HepG2 (cell line): ENCODE measurements around the gene BACH1. TPM values are rescaled to one million over a fixed set of nuclear protein-coding genes. Genes with fewer than 3 reads are reported as not detected.
A peak's percentile ranks its signal among the peaks of the same experiment; 100 is the strongest.

Experiments
- ARNT2 ChIP-seq: sonication (generic); formaldehyde crosslinking; IDR thresholded peaks from 2 replicates; pipeline ENCODE4 v1.8.0; 2022; ENCODE audit warnings: mild to moderate bottlenecking, low read depth, missing genetic modification reagents, moderate library complexity
- GPN1 ChIP-seq: sonication (generic); formaldehyde crosslinking; IDR thresholded peaks from 2 replicates; pipeline ENCODE4 v1.5.1; 2020; ENCODE audit warnings: missing genetic modification reagents, borderline replicate concordance
- HES4 ChIP-seq: sonication (generic); formaldehyde crosslinking; IDR thresholded peaks from 2 replicates; pipeline ENCODE4 v1.9.0; 2021; ENCODE audit warnings: mild to moderate bottlenecking, missing genetic modification reagents, borderline replicate concordance
- HHEX ChIP-seq: IDR thresholded peaks from 2 replicates; pipeline ENCODE4 v1.6.1; 2016; ENCODE audit warnings: control low read depth
- HNF4G ChIP-seq, 2 experiments: sonication (generic) in 1 of 2; formaldehyde crosslinking in 1 of 2; IDR thresholded peaks; 2 replicates each; pipeline versions ENCODE4 v1.4.0 to v1.6.1; 2011 to 2020; ENCODE audit warnings: borderline replicate concordance in 2 of 2, low read depth in 2 of 2, mild to moderate bottlenecking in 2 of 2, low read length in 1 of 2, missing genetic modification reagents in 1 of 2, moderate library complexity in 1 of 2
- MED1 ChIP-seq: sonication (generic); formaldehyde crosslinking; IDR thresholded peaks from 2 replicates; pipeline ENCODE4 v1.4.0; 2020; ENCODE audit warnings: missing genetic modification reagents
- MEIS2 ChIP-seq: sonication (generic); formaldehyde crosslinking; IDR thresholded peaks from 2 replicates; pipeline ENCODE4 v1.9.0; 2021; ENCODE audit warnings: mild to moderate bottlenecking, missing genetic modification reagents
- NAIF1 ChIP-seq: sonication (generic); formaldehyde crosslinking; IDR thresholded peaks from 2 replicates; pipeline ENCODE4 v1.5.0; 2020; ENCODE audit warnings: mild to moderate bottlenecking, missing genetic modification reagents, borderline replicate concordance
- NFE2L2 ChIP-seq: fragments of 150-350 bp; IDR thresholded peaks from 2 replicates; pipeline ENCODE4 v1.6.1; 2014; ENCODE audit warnings: low read length
- SMARCE1 ChIP-seq: fragments of 450-650 bp; IDR thresholded peaks from 2 replicates; pipeline ENCODE4 v1.6.1; 2017; ENCODE audit warnings: borderline replicate concordance
- SOX13 ChIP-seq, 3 experiments: fragments of 450-650 bp in 1 of 3; sonication (generic) in 1 of 3; formaldehyde crosslinking in 1 of 3; IDR thresholded peaks in 2 of 3; conservative IDR thresholded peaks in 1 of 3; 2 replicates each; pipeline versions ENCODE4 v1.5.0 to v1.6.1; 2016 to 2020; ENCODE audit warnings: antibody characterized with exemption in 1 of 3, mild to moderate bottlenecking in 1 of 3, missing compliant biosample characterization in 1 of 3, missing genetic modification reagents in 1 of 3, moderate library complexity in 1 of 3
- ZNF180 ChIP-seq: sonication (generic); formaldehyde crosslinking; IDR thresholded peaks from 2 replicates; pipeline ENCODE4 v1.4.0; 2020; ENCODE audit warnings: low read depth, missing genetic modification reagents, borderline replicate concordance
- ZNF235 ChIP-seq: sonication (generic); formaldehyde crosslinking; IDR thresholded peaks from 2 replicates; pipeline ENCODE4 v1.8.1; 2023; ENCODE audit warnings: mild to moderate bottlenecking, missing genetic modification reagents, borderline replicate concordance
- ZNF253 ChIP-seq: sonication (generic); formaldehyde crosslinking; IDR thresholded peaks from 2 replicates; pipeline ENCODE4 v1.8.0; 2022; ENCODE audit warnings: mild to moderate bottlenecking, missing genetic modification reagents, borderline replicate concordance
- ZNF569 ChIP-seq: sonication (generic); formaldehyde crosslinking; IDR thresholded peaks from 2 replicates; pipeline ENCODE4 v1.5.0; 2020; ENCODE audit warnings: mild to moderate bottlenecking, missing genetic modification reagents, moderate library complexity, borderline replicate concordance
- ZNF781 ChIP-seq: sonication (generic); formaldehyde crosslinking; IDR thresholded peaks from 2 replicates; pipeline ENCODE4 v1.5.1; 2020; ENCODE audit warnings: borderline replicate concordance, mild to moderate bottlenecking, missing genetic modification reagents; ENCODE audit errors: not compliant biosample characterization
- polyA plus RNA-seq, 8 experiments: library from polyadenylated mRNA; depleted of rRNA in 3 of 8; stranded (reverse) in 7 of 8; unstranded in 1 of 8; fragments of >200 nt; fragmentation: Illumina TruSeq in 4 of 8; extraction: Trizol in 4 of 8; gene quantifications; 2 replicates each; pipeline versions ENCODE4 v1.2.1 to v1.2.3, GENCODE V29; 2011 to 2016; ENCODE audit warnings: low read depth in 4 of 8, missing spikeins in 1 of 8, mixed read lengths in 1 of 8; ENCODE audit not compliant: insufficient read depth in 1 of 8
- total RNA-seq, 5 experiments: library from RNA; depleted of rRNA; stranded (reverse); fragments of >200 nt; fragmentation: Illumina TruSeq; extraction: Trizol; gene quantifications; 2 replicates each; pipeline ENCODE4 v1.2.3, GENCODE V29; 2016; ENCODE audit warnings: low read depth in 1 of 5
- TF ChIP-seq, protein P1 (sequence below): fragments of 450-650 bp; IDR thresholded peaks from 2 replicates; pipeline ENCODE4 v1.6.1; 2017; ENCODE audit warnings: mild to moderate bottlenecking
- TF ChIP-seq, protein P2 (sequence below): IDR thresholded peaks from 2 replicates; pipeline ENCODE4 v1.6.1; 2012; ENCODE audit warnings: low read length, improper control_type of control experiment
- TF ChIP-seq, protein P3 (sequence below): sonication (generic); formaldehyde crosslinking; IDR thresholded peaks from 2 replicates; pipeline ENCODE4 v1.4.0; 2020; ENCODE audit warnings: missing genetic modification reagents

The BACH1 gene
- total and polyA plus RNA-seq, 2 of the 13 experiments (the other 11 are each of a cell fraction or from before 2014, with no cell fraction given): 16.5 to 51.7 TPM

- no peak; the same call in 1 of the 2 replicates for TF ChIP-seq HES4 (CRISPR knock-in tag)
- no peak for TF ChIP-seq ZNF253 (CRISPR knock-in tag)
- TF ChIP-seq ZNF781 (CRISPR knock-in tag): no peak
- peak; percentile 68; the same call in 1 of the 2 replicates for TF ChIP-seq ARNT2 (CRISPR knock-in tag)
- TF ChIP-seq SOX13 (IDR thresholded peaks at IDR 0.05): peak; percentile 52; the same call in 1 of the 2 replicates
- TF ChIP-seq SOX13 (CRISPR knock-in tag; conservative IDR thresholded peaks at IDR 0.05 in 1 of 2, IDR thresholded peaks at IDR 0.05 in 1 of 2): peak in 1 of 2 experiments; percentile 87; a peak in 2 of 4 replicates
- no peak for TF ChIP-seq GPN1 (CRISPR knock-in tag)
- no peak for TF ChIP-seq SMARCE1
- TF ChIP-seq ZNF569 (CRISPR knock-in tag): no peak
- TF ChIP-seq, protein P1, sequence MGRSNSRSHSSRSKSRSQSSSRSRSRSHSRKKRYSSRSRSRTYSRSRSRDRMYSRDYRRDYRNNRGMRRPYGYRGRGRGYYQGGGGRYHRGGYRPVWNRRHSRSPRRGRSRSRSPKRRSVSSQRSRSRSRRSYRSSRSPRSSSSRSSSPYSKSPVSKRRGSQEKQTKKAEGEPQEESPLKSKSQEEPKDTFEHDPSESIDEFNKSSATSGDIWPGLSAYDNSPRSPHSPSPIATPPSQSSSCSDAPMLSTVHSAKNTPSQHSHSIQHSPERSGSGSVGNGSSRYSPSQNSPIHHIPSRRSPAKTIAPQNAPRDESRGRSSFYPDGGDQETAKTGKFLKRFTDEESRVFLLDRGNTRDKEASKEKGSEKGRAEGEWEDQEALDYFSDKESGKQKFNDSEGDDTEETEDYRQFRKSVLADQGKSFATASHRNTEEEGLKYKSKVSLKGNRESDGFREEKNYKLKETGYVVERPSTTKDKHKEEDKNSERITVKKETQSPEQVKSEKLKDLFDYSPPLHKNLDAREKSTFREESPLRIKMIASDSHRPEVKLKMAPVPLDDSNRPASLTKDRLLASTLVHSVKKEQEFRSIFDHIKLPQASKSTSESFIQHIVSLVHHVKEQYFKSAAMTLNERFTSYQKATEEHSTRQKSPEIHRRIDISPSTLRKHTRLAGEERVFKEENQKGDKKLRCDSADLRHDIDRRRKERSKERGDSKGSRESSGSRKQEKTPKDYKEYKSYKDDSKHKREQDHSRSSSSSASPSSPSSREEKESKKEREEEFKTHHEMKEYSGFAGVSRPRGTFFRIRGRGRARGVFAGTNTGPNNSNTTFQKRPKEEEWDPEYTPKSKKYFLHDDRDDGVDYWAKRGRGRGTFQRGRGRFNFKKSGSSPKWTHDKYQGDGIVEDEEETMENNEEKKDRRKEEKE: no peak
- no peak for TF ChIP-seq NFE2L2
- TF ChIP-seq, protein P2, sequence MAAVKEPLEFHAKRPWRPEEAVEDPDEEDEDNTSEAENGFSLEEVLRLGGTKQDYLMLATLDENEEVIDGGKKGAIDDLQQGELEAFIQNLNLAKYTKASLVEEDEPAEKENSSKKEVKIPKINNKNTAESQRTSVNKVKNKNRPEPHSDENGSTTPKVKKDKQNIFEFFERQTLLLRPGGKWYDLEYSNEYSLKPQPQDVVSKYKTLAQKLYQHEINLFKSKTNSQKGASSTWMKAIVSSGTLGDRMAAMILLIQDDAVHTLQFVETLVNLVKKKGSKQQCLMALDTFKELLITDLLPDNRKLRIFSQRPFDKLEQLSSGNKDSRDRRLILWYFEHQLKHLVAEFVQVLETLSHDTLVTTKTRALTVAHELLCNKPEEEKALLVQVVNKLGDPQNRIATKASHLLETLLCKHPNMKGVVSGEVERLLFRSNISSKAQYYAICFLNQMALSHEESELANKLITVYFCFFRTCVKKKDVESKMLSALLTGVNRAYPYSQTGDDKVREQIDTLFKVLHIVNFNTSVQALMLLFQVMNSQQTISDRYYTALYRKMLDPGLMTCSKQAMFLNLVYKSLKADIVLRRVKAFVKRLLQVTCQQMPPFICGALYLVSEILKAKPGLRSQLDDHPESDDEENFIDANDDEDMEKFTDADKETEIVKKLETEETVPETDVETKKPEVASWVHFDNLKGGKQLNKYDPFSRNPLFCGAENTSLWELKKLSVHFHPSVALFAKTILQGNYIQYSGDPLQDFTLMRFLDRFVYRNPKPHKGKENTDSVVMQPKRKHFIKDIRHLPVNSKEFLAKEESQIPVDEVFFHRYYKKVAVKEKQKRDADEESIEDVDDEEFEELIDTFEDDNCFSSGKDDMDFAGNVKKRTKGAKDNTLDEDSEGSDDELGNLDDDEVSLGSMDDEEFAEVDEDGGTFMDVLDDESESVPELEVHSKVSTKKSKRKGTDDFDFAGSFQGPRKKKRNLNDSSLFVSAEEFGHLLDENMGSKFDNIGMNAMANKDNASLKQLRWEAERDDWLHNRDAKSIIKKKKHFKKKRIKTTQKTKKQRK: no peak
- TF ChIP-seq, protein P3, sequence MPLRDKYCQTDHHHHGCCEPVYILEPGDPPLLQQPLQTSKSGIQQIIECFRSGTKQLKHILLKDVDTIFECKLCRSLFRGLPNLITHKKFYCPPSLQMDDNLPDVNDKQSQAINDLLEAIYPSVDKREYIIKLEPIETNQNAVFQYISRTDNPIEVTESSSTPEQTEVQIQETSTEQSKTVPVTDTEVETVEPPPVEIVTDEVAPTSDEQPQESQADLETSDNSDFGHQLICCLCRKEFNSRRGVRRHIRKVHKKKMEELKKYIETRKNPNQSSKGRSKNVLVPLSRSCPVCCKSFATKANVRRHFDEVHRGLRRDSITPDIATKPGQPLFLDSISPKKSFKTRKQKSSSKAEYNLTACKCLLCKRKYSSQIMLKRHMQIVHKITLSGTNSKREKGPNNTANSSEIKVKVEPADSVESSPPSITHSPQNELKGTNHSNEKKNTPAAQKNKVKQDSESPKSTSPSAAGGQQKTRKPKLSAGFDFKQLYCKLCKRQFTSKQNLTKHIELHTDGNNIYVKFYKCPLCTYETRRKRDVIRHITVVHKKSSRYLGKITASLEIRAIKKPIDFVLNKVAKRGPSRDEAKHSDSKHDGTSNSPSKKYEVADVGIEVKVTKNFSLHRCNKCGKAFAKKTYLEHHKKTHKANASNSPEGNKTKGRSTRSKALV (CRISPR knock-in tag): no peak
- no peak for TF ChIP-seq ZNF235 (CRISPR knock-in tag)
- no peak for TF ChIP-seq ZNF180 (CRISPR knock-in tag)
- TF ChIP-seq MEIS2: no peak
- no peak for TF ChIP-seq NAIF1 (CRISPR knock-in tag)
- TF ChIP-seq MED1: 0 out of 2 replicates have a peak, but pooled peaks have one; percentile 25
- peak; percentile 60; the same call in 1 of the 2 replicates for TF ChIP-seq HNF4G (IDR thresholded peaks at IDR 0.05; ENCODE audit: borderline replicate concordance, low read depth, low read length)
- TF ChIP-seq HNF4G (CRISPR knock-in tag; IDR thresholded peaks at IDR 0.05; ENCODE audit: borderline replicate concordance, low read depth): 0 out of 2 replicates have a peak, but pooled peaks have one; percentile 42
- no peak for TF ChIP-seq HHEX (CRISPR knock-in tag)
Observed at GRCh38 chr21:29299046-29299915, 559 bp downstream of the BACH1 start (continued).
